ENCODE results near the gene GPR78.

Gene GPR78

DNA sequence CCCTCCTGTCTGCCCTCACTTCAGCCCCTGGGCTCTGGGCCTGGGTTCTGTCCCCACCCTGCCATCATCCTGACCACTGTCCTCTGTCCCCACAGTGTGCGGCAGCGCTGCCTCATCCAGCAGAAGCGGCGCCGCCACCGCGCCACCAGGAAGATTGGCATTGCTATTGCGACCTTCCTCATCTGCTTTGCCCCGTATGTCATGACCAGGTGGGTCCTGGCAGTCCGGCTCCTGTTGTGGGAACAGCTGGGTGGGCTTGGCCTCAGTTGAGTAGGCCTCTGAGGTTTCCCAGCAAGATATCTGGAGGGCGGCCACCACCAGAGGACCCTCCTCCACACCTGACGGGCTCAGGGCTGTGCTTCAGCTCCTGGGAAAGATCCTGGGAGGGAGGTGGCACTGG, 2.2 kb downstream of the GPR78 start:
- H3K9ac ChIP-seq: no peak overlapping the region
- TF ChIP-seq, protein P1, sequence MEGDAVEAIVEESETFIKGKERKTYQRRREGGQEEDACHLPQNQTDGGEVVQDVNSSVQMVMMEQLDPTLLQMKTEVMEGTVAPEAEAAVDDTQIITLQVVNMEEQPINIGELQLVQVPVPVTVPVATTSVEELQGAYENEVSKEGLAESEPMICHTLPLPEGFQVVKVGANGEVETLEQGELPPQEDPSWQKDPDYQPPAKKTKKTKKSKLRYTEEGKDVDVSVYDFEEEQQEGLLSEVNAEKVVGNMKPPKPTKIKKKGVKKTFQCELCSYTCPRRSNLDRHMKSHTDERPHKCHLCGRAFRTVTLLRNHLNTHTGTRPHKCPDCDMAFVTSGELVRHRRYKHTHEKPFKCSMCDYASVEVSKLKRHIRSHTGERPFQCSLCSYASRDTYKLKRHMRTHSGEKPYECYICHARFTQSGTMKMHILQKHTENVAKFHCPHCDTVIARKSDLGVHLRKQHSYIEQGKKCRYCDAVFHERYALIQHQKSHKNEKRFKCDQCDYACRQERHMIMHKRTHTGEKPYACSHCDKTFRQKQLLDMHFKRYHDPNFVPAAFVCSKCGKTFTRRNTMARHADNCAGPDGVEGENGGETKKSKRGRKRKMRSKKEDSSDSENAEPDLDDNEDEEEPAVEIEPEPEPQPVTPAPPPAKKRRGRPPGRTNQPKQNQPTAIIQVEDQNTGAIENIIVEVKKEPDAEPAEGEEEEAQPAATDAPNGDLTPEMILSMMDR (IDR thresholded peaks at IDR 0.05): no peak
- no peak overlapping the region for H3K27ac ChIP-seq
- no peaks in the 10 kb centered on the region for H3K79me2 ChIP-seq
- H3K36me3 ChIP-seq (ENCODE audit: control insufficient read depth, insufficient read depth, low read length): no peaks in the 10 kb centered on the region
- no peak overlapping the region for H2AFZ ChIP-seq
- no peak overlapping the region for H3K4me2 ChIP-seq (ENCODE audit: low read length)
- no peak overlapping the region for H3K4me3 ChIP-seq (ENCODE audit: low read depth, low read length)
- H3K4me1 ChIP-seq: no peaks in the 10 kb centered on the region
- no peaks in the 10 kb centered on the region for H3K9me3 ChIP-seq (ENCODE audit: control insufficient read depth, low read length)
- H3K27me3 ChIP-seq (ENCODE audit: control insufficient read depth, insufficient read depth, low read length): no peaks in the 10 kb centered on the region

DNA sequence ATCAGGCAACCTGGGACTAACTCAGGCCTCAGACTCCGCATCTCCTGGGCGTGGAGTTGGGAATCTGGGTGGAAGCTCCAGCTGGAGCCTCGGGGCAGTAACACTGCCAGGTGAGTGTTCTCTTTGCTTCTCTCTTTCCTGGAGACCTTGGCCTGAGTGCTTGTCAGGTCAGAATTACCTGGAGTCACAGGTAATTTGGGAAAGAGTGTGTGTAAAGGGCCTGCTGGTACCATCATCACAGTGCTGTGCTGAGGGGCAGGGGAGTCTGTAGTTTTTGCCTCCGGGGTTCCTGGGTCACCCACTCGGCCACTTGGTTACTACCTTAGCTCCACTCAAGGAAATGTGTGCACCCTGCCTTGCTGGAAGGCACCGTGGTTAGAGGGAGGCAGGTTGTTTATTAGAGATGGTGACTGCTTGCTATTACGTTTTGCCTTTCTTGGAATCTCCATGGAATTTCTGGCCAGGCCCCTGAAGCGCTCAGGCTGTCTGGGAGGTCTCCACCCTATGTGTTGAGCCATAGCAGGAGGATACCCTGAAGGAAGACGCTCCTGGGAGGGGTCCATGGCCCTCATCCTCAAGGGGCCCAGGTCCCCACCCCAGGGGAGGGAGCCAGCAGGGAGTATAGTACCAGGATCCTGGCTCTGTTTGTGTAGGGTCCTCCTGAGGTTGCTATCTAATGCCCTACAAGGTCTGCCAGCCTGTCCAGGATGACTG, 2.9 kb downstream of the GPR78 start:
- Histone ChIP-seq H3K9ac (no peak overlapping the region), H3K27me3 (ENCODE audit: control insufficient read depth, insufficient read depth, low read length) (no peaks in the 10 kb centered on the region), H3K4me3 (ENCODE audit: low read depth, low read length) (no peak overlapping the region), H3K9me3 (ENCODE audit: control insufficient read depth, low read length) (no peaks in the 10 kb centered on the region), H3K79me2 (no peaks in the 10 kb centered on the region), H2AFZ (no peak overlapping the region), H3K4me2 (ENCODE audit: low read length) (no peak overlapping the region), H3K4me1 (no peaks in the 10 kb centered on the region), H3K27ac (no peak overlapping the region), H3K36me3 (ENCODE audit: control insufficient read depth, insufficient read depth, low read length) (no peaks in the 10 kb centered on the region)
- TF ChIP-seq, protein P1 (IDR thresholded peaks at IDR 0.05): no peak

DNA sequence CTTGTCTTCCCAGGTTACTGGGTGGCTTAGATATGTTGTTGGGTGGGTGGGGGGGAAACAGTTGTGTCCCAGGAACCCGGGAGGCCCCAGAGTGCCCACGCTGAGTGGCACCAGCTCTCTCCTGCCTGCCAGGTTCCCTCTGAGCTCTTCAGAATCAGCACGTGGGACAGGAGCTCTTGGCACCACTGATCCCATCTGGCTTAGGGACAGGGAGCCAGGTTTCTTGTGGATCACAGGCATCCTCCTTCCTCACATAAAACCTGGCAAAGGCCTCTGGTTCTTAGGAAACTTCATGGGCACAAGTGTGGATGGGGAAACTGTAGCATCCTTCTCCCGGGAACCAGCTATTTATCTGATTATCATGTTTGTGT, 3.4 kb downstream of the GPR78 start:
- Histone ChIP-seq H3K4me2 (ENCODE audit: low read length) (no peak overlapping the region), H3K4me1 (no peaks in the 10 kb centered on the region), H2AFZ (no peak overlapping the region), H3K4me3 (ENCODE audit: low read depth, low read length) (no peak overlapping the region), H3K27ac (no peak overlapping the region), H3K9me3 (ENCODE audit: control insufficient read depth, low read length) (no peaks in the 10 kb centered on the region), H3K27me3 (ENCODE audit: control insufficient read depth, insufficient read depth, low read length) (no peaks in the 10 kb centered on the region), H3K9ac (no peak overlapping the region), H3K36me3 (ENCODE audit: control insufficient read depth, insufficient read depth, low read length) (no peaks in the 10 kb centered on the region), H3K79me2 (no peaks in the 10 kb centered on the region)
- TF ChIP-seq, protein P1 (IDR thresholded peaks at IDR 0.05): no peak

DNA sequence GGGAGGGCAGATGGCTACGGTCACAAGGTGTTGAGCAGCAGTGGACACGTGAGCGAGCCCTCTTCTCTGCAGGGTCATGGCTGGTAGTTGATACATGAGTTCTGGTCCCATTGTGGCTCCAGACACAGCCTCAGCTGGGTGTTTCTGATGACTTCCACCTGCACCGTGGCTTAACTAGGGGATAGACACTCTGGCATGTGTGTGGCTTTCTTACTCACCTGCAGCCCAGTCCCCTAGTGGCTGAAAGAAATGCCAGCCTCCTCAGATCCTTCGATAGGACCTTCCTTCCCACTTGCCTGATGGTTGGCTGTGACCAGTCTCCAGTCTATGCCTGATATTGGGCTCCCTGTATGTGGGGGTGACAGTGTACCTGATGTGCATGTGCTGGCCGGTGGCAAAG, 5.0 kb downstream of the GPR78 start:
- Histone ChIP-seq H3K9me3 (ENCODE audit: control insufficient read depth, low read length) (no peaks in the 10 kb centered on the region), H3K27ac (no peak overlapping the region), H3K79me2 (no peaks in the 10 kb centered on the region), H3K4me2 (ENCODE audit: low read length) (no peak overlapping the region), H3K27me3 (ENCODE audit: control insufficient read depth, insufficient read depth, low read length) (no peaks in the 10 kb centered on the region), H3K9ac (no peak overlapping the region), H3K4me3 (ENCODE audit: low read depth, low read length) (no peak overlapping the region), H3K36me3 (ENCODE audit: control insufficient read depth, insufficient read depth, low read length) (no peaks in the 10 kb centered on the region), H2AFZ (no peak overlapping the region), H3K4me1 (no peaks in the 10 kb centered on the region)
- TF ChIP-seq, protein P1 (IDR thresholded peaks at IDR 0.05): peak; percentile 29

DNA sequence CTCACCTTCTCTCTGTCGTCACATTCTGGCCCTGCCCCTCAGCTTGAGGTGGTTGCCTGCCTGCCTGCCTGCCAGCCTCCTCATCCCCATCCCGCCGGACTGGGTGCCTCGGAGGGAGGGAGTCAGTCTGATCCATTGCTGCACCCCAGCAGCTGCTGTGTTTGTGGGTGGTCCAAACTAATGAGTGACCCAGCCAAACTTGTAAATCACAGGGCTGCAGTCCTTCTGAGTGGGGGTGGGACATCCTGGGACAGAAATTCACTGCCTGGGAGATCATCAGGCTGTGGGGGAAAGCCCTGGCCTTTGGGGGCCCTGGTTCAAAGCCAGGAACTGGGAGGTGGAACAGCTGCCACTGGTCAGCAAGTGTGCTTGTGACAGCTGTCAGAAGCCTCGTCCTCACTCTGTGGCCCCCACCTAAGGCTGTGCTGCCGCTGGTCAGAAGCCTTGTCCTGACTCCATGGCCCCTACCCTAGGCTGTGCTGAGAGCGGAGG, 5.6 kb downstream of the GPR78 start:
- Histone ChIP-seq H3K4me2 (ENCODE audit: low read length) (no peak overlapping the region), H3K9me3 (ENCODE audit: control insufficient read depth, low read length) (no peaks in the 10 kb centered on the region), H2AFZ (no peak overlapping the region), H3K27me3 (ENCODE audit: control insufficient read depth, insufficient read depth, low read length) (no peaks in the 10 kb centered on the region), H3K36me3 (ENCODE audit: control insufficient read depth, insufficient read depth, low read length) (no peaks in the 10 kb centered on the region), H3K4me3 (ENCODE audit: low read depth, low read length) (no peak overlapping the region), H3K27ac (no peak overlapping the region), H3K79me2 (no peaks in the 10 kb centered on the region), H3K4me1 (no peaks in the 10 kb centered on the region), H3K9ac (no peak overlapping the region)
- TF ChIP-seq, protein P1 (IDR thresholded peaks at IDR 0.05): no peak
